Gastroesophageal sphincter (tissue), 3 donors: ENCODE results near the gene ALS2.
"Not testable (repeated sequence)": the region's sequence is repeated elsewhere in the genome, so short reads cannot be mapped to it uniquely, and the experiment has no call there.

Experiments
- CTCF ChIP-seq, 4 experiments: fragments of 200-600 bp in 2 of 4; fragments of 450-650 bp in 2 of 4; sonication (generic) in 1 of 4; IDR thresholded peaks; one replicate each; pipeline ENCODE4 v1.5.1; 2017 to 2019; ENCODE audit warnings: antibody characterized with exemption in 4 of 4, mild to moderate bottlenecking in 2 of 4, moderate library complexity in 2 of 4
- EP300 ChIP-seq: sonication (generic); formaldehyde crosslinking; IDR thresholded peaks from one replicate; pipeline ENCODE4 v1.6.1; 2017; ENCODE audit warnings: antibody characterized with exemption, mild to moderate bottlenecking
- POLR2A ChIP-seq, 2 donors: fragments of 450-650 bp; IDR thresholded peaks; one replicate each; pipeline ENCODE4 v1.6.1; 2017; ENCODE audit warnings: antibody characterized with exemption in 2 of 2, mild to moderate bottlenecking in 2 of 2, moderate library complexity in 1 of 2

GRCh38 chr2:201671205-201671604 is 109.5 kb downstream of the ALS2 start:
- not testable (repeated sequence) for TF ChIP-seq EP300; CTCF (IDR thresholded peaks at IDR 0.05); POLR2A (IDR thresholded peaks at IDR 0.05)
